UCSD-AML1 (cell line): ENCODE data around the gene NR1H2.
A peak's percentile ranks its signal among the peaks of the same experiment; 100 is the strongest.
"Not testable (repeated sequence)": the region's sequence is repeated elsewhere in the genome, so short reads cannot be mapped to it uniquely, and the experiment has no call there.

Experiments
- DNase-seq: peaks from one replicate; lab custom pipeline; 2025; ENCODE audit not compliant: unreplicated experiment; lab: John Stamatoyannopoulos, UW

NR1H2 gene

GRCh38 chr19:50376166-50377050 lies at the start of gene NR1H2:
NR1H2 (plus strand) TSS chr19:50376457; CDS start chr19:50377606, 1,149 bp downstream.
- peak; percentile 94 for DNase-seq

- DNase-seq, result no peak
Observed at GRCh38 chr19:50327013-50327412, 49.2 kb upstream of the NR1H2 start.

- no peak for DNase-seq
Observed at GRCh38 chr19:50327461-50328223, 48.6 kb upstream of the NR1H2 start.

- no peak for DNase-seq
Observed at GRCh38 chr19:50328224-50328872, 47.9 kb upstream of the NR1H2 start.

- DNase-seq, result no peak
Observed at GRCh38 chr19:50328873-50329145, 47.4 kb upstream of the NR1H2 start.

DNA sequence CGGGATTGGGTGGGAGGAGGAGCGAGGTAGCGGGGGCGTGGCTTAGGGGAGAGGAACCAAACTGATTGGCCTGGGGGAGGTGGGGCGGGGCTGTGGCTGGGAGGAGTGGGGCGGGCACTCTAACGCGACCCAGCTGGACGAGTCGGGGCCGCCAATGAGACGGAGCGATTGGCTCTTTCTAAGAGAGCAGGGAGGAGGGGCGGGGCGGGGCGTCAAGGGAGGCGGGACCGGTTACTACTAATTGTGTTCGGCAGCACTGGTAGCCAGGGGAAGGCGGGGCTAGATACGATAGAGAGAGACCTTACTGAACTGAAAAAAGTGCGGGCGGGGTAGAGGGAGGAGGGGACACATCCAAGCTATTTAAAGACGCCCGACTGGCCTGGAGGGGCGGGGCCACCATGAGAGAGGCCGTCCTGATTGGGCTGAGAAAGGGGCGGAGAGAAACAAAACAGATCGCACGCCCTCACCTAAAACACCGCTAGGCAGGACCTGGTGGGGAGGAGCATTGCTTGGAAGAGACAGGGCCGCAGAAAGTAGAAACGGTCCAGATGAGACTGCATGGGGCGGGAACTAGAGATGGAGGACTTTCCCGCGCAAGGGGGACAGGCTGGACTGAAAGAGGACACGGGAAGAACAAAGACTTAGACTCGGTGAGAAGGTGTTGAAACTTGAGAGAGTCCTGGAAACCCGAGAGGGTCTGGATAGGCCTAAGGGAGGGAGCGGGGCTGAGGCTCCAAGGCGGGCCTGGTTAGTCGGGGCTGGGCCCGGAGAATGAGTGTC lies 46.9 kb upstream of the NR1H2 start, which contains the start of gene KCNC3:
TSS of gene KCNC3 (minus strand) at position 232 of the 780 bp plus-strand sequence. CDS start 295 bp downstream, outside the sequence.
- no peak for DNase-seq

GRCh38 chr19:50329926-50330294 lies 46.3 kb upstream of the NR1H2 start:
- not testable (repeated sequence) for DNase-seq

DNA sequence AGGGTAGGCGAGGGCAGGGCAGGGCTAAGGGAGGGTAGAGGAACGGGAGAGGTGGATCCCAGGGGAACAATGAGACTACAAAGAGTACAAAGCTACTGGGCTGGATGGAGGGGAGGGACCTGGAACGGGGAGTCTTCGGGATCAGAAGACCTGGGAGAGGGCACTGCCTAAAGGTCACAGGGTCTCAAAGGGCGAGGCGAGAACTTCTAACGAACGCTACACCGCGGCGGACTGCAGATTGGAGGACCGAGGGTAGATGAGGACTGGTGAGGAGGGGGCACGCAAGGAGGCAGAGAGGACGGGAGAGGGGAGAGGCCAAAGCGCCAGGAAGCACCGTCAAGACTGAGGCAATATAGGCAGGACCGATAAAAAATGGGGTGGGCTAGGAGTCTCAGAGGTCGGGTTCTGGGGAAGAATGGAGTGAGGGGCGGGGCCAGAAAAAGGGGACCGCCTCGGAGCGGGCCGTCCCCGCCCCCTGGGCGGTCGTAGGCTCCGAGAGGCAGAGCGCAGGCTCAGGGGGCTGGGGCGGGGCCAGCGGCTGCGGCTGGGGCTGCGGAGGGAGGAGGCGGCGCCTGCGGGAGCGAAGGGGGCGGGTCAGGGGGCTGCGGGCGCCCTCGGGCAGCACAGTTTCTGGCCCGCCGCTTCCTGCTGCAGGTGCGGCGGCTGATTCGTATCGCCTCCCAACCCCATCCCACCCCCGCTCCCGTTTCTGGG lies 45.7 kb upstream of the NR1H2 start:
- peak; percentile 66 for DNase-seq

DNA sequence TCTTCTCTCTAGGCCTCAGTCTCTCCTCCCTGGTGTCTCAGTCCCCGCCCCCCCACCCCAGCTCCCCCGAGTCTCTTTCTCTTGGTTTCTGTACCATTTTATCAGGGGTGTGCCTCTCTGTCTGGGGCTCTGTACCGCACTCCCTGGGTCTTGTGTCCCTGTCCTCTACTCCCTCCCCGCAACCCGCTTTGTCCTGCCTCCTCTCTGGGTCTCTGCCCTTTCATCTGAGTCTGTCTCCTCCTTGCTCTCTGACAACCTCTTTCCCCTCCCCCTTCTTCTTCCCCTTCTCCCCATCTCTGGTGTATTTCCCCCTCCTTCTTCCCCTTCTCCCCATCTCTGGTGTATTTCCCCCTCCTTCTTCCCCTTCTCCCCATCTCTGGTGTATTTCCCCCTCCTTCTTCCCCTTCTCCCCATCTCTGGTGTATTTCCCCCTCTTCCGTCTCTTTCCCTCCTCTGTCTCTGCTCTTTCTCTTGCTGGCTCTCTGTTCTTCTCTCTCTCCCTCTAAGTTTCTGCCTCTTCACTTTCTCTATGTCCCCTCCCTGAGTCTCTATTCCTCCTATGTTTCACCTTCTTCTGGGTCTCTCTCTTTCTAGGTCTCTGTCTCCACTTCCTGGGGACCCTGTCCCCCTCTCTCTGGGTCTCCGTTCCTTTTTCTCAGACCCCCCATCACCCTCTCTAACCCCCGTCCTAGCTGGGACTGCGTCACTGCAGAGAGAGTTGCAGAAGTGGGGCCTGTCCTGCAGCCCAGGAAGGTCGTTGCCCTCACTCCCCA lies 44.9 kb upstream of the NR1H2 start:
- DNase-seq, result no peak

DNA sequence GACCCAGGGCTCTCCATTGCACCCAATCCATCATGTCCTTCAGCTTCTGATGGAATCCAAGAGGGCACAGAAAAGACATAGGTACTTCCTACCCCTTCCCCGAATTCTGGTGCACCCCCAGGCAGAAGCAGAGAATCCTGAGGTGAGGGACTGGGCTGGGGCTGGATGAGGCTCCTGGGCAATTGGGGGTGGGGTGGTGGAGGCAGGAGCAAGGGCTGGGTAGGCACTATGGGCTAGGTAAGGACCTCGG lies 44.3 kb upstream of the NR1H2 start:
- no peak for DNase-seq

DNA sequence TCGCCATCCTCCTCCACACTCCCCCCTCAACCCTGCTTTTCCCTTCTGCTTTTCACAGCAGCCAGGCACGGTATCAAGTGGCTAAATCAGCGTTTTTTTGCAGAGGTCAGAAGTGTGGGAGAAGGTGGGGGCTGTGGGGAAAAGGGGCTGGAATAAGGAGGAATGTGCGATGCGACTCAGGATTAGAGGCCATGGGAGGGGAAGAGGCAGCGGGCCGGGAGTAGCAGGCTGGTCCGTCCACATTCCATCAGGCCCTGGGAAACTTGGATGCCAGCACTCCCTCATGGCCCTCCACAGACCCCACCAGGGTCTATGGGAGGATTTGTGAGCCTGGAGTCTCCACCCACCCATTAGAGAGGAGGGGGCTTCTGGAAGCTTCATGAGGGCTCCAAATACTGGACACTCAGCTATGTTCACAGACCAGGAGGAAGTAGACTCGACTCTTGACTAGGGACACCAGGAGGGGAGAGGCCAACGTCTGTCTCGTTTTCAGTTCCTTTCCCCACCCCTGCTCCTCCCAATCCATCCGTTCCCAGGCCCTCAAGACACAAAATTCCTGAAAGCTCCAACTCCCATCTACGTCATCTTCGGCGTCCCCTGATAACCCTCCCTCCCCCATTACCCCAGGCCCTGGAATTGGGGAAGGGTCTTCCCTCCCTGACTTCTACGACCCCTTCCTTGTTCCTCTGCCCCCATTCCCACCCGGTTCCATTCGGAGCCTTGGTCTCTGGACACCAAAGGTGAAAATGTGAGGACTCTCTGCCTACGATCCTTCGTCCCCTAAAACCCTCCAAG lies 43.8 kb upstream of the NR1H2 start:
- DNase-seq, result no peak

- DNase-seq, result peak; percentile 79
Observed at GRCh38 chr19:50333235-50333736, 43.0 kb upstream of the NR1H2 start.

DNA sequence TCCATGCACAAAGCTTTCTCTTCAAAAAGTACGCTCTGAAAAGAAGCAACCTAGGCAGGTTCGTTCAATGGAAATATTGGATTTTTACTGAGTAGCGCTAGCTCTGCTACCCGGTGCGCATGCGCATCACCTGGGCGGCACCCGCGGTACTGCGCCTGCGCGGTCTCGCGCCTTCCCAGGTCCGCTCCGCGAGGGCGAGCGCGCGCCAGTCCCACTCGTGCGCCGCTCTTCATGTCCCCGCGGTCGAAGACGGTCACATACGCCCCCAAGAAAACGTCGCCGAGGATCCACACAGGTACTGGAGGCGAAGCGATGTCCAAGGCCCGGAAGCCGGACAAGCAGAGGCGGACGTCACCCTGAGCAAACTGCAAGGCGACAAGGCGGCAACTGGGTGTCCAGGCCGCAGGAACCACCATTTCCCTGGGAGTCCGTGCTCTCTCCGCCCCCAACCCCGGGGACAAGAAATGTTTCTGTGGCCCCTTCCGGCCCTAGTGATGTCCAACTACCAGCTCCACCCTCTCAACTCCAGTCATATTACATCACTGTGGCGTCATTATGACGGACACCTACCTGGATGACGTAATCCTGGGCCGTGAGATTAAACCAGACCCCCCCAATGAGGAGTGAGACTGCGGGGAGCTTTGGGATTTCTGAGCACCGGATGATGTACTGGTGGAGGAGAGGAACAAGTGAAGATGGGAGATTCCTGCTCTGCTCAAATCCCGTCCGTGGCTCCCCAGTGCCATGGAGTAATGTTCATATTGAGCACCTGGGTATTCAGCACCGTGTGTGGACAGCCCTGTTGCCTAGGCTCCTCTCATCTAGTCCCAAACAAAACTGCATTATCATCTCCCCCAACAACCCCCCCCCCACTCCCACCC lies 42.3 kb upstream of the NR1H2 start:
- DNase-seq, result peak; percentile 79

DNA sequence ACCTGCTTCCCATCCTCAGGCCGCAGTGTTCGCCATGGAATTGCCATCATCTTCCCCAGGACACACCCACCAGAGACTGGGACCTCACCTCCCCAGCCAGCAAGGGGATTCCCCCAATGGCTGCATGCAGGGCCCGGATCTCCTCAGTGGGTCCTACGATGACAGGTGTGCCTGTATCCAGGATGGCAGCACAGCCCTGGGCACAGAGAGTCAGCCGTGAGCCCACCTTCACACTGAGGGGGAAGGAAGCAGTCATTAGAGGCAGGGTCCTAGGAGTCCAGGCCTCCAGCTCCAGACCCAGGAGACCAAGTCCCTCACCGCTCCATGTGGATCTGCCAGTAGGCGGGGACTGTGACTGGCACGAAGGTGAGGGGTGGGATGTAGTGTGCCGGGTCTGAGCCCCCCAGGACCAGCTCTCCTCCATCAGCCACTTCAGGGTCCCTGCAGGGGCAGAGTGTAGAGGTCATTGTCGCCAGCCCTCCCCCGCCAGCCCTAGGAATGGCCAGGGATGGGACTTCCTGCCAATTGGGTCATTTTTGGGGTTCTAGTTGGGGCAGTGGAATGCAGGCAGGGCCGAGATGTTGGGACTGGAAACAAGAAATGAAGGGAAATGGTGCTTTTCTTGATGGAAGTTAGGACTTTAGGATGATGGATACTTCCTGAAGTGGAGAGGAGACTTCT lies 41.4 kb upstream of the NR1H2 start:
- no peak for DNase-seq

DNA sequence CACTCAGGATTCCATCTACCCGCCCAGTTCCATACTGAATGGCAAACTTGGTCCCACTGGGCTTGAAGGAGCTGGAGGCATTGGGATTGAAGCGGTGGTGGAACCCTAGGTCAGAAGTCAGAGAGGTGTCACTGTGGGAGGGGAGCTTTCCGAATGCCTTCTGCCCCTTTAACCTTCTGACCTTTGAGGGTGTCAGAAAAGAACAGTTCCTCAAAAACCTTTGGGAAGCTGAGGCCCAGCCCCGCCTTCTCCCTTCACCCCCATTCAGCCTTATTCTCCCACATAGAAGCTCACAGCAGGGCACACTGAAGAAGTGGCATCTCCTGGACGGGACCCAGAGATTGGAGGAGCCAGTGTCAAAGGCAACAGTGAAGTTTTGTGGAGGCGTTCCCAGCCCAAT lies 39.2 kb upstream of the NR1H2 start:
- DNase-seq, result not testable (repeated sequence)

DNA sequence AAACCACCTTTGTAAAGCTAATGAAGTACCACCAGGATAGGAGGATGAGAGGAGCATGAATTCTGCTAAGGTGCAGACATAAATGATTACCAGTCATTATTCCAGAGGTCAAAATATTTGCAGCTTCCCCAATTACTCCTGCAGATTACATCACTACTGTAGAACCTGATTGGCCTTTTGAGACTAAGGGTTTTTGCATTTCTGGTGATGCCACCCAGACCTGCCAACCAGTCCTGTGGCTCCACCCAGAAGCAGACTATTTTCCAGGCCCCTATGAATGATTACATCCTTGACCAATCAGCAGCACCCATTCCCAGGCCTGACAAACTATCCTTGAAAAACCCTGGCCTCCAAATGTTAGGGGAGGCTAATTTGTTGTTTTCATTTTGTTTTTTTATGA lies 35.9 kb upstream of the NR1H2 start:
- DNase-seq, result no peak

DNA sequence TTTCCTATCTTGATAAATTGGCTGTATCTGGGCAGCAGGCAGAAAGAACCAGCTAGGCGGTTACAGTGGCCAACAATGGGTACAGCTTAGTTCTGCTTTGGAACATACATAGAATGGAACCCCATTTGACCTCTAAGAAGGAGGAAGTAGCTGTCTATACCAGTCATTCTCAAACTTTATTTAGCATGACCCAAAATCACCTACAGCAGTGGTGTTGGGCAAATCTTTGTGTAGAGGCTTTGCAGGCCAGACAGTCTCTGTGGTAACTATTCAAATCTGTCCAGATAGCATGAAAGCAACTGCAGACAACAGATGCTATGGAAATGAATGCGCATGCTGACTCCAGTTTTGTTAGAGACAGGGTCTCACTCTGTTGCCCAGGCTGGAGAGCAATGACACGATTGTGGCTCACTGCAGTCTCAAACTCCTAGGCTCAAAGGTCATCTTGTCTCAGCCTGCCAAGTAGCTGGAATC lies 35.1 kb upstream of the NR1H2 start:
- no peak for DNase-seq
